GM21737 (cell line): ENCODE results near the gene RGL3.
"Not testable (repeated sequence)": the region's sequence is repeated elsewhere in the genome, so short reads cannot be mapped to it uniquely, and the experiment has no call there.

Experiments
- ATAC-seq: cut with Tn5 transposase; IDR thresholded peaks from one replicate; pipeline ENCODE4 v1.9.1; 2021; ENCODE audit warnings: mild to moderate bottlenecking, moderate library complexity; ENCODE audit not compliant: unreplicated experiment

RGL3 gene

GRCh38 chr19:11384778-11385129, 34.4 kb downstream of the RGL3 start:
- ATAC-seq: no peak

- ATAC-seq: no peak
Measured at GRCh38 chr19:11383706-11384048, 35.4 kb downstream of the RGL3 start.

DNA sequence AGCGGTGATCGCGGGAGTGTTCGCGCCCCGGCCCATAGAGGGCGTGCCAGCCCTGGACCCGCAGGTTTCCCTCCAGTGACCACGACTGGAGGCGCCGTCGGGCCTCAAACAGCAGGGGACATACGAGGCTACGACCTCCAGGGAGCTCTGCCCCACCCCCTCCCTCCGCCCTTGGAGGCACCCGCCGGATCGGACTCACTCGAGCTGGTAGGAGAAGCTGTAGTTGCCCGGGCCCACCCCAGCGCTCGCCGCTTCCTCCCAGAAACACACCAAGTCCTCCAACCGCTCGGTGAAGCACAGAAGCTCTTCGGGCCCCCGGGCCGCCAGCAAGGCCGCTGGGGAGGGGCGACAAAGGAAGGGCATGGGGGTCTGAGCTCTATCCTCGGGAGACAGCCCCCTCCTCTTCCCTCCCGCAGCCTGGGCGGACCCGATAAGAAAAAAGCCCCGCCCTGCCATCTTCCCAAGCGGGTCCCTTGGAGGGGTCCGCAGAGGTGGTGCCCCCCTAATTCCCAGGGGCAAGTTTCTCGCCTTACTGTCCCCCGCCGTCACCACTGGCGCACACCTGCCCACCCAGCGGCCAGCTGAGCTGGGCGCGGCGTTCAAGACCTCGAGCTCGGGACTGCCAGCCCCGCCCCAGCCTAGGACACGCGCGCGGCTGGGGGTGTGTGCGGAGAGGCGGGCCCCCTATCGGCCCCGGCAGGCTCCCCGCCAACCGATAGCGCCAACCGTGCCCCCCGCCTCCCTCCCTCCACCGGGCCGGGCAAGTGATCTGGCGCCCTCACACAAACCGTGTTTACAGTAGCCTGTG, 36.0 kb downstream of the RGL3 start:
- ATAC-seq: no peak

DNA sequence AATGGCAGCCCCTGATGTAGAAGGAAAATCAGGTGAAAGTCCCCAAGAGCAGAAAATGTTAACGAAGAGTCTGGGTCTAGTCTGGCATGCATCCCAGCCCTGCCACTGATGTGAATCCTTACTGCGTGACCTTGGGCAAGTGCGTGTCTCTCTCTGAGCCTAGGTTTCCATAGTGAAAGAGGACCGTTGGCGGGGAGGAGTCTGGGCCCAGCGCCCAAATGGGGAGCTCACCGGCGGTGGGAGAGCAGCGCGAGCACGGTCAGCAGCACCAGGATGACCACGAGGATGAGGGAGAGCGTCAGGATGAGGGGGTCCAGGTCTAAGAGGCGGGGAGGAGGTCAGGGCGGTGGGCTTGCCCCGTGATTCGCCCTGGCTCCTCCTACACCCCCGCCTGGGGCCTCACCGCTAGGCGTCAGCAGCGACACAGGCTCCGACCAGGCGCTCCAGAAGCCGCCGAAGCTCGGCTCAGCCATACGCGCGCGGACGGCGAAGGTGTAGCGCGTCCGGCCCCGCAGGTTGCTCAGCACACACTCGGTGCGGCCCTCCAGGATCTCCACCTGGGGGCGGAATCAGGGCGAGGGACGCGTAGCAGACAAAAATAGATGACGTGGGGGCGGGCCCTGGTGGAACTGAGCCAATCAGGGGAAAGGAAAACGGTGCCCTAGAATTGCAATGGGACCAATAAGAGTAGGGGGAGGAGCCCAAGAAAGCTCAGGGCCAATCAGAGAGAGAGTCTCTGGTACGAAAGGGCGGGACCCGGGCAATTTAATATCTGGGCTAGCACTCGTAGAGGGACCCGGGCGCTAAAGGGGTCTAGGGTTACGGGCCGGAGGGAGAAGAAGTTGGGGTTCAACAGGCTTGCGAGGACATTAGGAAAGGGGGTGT, 38.2 kb downstream of the RGL3 start:
- peak; percentile 68 for ATAC-seq

DNA sequence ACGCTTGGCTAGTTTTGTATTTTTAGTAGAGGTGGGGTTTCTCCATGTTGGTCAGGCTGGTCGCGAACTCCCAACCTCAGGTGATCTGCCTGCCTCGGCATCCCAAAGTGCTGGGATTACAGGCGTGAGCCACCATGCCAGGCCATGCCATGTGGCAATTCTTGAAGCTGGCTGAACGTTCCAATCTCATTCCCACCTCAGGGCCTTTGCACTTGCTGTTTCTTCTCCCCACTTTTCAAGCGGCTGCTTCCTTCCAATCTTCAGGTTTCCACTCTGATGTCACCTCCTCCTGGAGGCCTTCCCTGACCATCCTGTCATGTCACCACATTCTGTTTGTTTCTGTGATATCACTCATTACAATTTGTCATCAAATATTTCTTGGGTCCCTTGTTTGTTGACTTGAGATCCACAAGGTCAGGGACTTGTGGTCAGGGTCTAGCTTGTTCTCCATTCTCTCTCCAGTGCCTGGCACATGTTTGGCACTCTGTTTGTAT, 39.2 kb downstream of the RGL3 start:
- no peak for ATAC-seq

- not testable (repeated sequence) for ATAC-seq
Measured at GRCh38 chr19:11379269-11379845, 39.8 kb downstream of the RGL3 start.

DNA sequence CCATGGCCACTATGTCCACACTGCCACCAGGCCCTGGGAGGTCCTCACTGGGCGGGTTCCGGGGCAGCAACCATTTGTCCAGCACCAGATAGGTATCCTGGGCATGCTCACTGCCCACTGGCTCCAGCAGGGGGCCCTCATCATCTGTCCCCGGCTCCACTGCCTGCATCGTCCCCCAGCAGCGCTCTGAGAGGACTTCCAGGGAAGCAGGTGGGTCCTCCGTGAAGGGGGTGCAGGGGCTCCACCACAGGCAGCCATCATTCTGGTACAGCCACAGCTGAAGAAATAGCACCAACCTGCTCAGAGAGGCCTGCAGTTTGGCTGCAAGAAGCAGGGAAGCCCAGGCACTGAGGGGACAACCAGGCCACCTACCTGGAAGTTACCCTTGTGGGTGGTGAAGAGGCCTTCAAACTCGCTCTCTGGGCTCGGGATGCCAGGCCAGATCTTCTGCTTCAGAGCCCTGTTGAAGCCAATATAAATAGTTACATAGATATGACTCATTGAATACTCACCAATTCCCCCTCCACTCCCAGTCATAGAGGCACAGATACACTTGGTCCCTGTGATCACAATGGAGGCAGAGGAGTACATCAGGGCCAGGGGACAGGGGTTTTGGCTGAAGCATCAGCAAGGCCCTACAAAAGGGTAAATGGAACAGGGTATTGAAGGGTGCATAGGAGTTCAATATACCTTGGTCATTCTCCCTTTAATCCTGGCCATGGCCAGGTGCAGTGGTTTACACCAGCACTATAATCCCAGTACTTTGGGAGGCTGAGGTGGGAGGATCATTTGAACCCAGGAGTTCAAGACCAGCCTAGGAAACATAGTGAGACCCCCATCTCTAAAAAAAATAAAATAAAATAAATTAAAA, 40.6 kb downstream of the RGL3 start:
- no peak for ATAC-seq

DNA sequence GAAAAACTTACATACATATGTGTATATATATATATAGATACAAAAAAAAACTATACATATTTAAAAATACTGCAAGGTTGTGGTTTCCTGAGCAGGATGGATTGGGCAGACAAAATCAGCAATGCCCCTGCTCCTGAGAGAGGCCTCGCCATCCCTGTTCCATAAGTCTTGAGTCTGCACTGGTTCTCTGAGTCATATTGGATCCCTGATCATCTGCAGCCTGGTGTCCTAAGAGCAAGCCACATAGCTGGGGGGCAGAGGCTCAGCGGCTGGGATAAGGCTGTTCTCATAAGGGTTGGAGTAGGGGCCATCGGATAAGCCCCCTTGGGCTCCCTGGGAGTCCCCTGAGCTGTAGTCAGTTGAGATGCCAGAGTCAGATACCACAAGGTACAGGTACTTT, 41.4 kb downstream of the RGL3 start:
- ATAC-seq: no peak

GRCh38 chr19:11377237-11377636, 41.9 kb downstream of the RGL3 start:
- no peak for ATAC-seq

DNA sequence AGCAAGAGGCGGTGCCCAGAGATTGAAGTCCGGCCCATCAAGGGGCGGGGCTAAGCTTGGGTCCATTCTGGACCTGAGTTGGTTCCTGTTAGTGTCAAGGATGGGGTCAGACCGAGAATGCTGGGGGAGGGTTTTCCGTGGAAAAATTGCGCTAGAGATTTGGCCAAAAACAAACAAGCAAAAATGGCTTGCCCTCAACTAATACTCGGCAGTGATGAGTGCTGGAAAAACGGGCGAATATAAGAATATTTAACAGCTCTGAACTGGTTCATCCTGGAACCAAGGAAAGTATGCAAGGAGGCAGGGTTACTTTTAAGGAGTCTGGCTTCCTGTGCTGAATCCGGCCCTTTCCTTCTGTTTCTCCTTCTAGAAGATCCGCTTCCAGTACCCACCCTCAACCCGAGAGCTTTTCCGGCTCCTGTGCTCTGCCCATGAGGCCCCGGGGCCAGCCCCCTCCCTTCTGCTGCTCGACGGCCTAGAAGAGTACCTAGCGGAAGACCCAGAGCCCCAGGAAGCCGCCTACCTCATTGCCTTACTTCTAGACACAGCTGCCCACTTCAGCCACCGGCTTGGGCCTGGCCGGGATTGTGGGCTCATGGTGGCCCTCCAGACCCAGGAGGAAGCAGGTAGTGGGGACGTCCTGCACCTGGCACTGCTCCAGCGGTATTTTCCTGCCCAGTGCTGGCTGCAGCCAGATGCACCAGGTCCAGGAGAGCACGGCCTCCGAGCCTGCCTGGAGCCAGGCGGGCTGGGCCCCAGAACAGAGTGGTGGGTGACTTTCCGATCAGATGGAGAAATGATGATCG, 43.8 kb downstream of the RGL3 start:
- ATAC-seq: peak; percentile 32

DNA sequence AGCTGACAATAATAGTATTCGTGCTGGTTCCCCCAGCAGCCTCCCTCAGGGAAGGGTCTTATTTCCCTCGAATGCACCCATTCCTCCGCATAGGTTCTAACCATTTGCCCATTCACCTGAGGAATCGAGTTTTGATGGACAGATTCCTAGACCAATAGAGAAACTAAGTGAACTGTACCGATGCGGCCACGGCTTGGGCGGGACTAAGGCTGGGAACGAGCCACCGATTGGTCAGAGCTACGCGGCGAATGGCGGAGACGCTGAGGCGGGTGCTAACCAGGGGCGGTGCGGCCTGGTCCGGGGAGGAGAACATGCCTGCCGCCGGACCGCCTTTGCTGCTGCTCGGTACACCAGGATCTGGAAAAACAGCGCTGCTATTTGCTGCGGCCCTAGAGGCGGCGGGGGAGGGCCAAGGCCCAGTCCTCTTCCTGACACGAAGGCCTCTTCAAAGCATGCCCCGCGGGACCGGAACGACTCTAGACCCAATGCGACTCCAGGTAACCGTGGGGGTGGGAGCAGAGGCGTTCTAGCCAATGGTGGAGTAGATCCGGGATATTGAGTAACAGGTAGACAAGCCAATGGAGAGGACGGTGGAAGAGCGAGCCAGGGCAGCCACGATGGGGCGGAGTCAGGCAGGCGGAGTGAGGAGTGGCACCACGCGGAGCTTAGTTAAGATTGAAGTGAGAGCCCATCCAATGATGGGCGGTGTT, 44.5 kb downstream of the RGL3 start, which contains the start of gene SWSAP1:
Gene SWSAP1, plus strand, starts transcription at position 234 of the 710 bp plus-strand sequence. Its CDS starts 15 bp downstream, at position 249.
- ATAC-seq: peak; percentile 78

- ATAC-seq: no peak
Measured at GRCh38 chr19:11373885-11374432, 45.2 kb downstream of the RGL3 start.

DNA sequence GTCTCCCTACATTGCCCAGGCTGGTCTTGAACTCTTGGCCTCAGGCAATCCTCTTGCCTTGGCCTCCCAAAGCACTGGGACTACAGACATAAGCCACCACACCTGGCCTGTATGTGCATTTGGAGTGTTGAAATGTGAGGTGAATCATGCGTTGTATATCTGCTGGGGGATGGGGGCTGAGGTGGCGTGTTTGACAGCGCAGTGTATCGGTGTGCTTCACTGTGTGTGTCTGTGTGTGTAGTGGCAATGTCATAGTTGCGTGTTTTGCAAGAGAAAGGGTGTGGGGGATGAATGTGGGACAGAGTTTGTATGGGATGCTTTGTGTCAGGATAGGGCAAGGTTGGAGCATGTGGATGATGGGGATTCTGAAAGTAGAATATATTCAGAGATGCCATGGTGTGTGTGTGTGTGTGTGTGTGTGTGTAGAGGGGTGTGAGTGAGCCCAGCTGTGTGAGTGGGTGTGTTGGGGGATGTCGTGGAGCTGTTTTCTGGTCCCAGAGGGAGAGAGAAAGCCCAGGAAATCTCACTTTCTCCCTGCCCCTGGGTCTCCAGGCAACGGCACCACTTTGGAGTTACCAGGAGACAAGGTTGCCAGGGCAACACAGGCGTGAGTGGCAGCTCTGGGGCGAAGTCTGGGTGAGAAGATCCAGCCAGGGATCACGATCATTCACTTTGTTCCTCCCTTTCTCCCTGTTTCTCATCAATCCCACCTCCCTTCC, 45.8 kb downstream of the RGL3 start:
- ATAC-seq: no peak

- ATAC-seq: no peak
Measured at GRCh38 chr19:11370744-11371143, 48.4 kb downstream of the RGL3 start.

DNA sequence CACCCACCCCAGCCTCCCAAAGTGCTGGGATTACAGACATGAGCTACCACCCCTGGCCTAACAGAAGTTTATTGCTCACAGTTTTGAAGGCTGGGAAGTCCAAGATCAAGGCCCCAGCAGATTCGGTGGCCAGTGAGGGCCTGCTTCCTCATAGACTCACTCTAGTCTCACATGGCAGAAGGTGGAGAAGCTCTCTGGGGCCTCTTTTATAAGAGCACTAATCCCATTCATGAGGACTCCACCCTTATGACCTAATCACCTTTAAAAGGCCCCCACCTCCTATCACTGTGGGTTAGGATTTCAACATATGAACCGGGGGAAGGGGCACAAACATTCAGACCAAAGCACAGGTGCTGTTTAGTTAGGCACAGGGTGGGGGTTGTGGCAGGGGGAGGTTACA, 51.6 kb downstream of the RGL3 start:
- no peak for ATAC-seq

DNA sequence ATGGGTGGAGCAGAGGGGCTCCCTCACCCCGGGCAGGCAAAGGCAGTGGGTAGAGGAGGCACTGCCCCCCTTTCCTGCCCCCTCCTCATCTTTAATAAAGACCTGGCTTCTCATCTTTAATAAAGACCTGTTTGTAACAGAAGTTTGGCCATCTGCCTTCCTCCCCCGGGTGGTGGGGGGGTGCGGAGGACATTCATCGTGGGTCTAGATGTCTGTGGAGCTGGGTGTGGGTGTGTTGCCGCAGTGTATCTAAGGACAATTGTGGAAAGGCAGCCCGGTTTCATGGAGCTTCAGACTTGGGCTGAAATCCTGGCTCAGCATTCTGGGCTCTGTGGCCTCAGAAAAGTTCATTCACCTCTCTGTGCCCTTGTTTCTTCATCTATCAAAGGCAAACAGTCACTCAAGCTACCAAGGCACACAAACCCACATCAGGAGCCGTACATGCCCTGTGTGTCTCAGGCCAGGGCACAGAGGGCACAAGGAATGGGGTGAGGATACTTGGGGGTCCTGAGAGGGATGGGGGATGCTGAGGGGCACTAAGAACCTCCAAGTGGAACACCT, 53.5 kb downstream of the RGL3 start:
- ATAC-seq: no peak

DNA sequence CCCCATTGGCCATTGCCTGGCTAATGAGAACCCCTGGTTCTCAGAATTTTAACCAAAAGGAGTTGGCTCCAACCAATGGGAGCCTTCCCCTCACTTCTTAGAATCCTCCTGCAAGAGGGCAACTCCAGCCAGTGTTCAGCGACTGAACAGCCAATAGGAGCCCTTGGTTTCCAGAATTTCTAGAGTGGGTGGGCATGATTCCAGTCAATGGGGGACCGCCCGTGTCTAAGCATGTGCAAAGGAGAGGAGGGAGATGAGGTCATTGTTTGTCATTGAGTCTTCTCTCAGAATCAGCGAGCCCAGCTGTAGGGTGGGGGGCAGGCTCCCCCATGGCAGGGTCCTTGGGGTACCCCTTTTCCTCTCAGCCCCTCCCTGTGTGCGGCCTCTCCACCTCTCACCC, 54.2 kb downstream of the RGL3 start:
- no peak for ATAC-seq
